Suprapubic skin (tissue), 4 donors: ENCODE data around the gene ZBTB20. TPM values are rescaled to one million over a fixed set of nuclear protein-coding genes. Genes with fewer than 3 reads are reported as not detected.
A peak's percentile ranks its signal among the peaks of the same experiment; 100 is the strongest.

ENCODE experiments used
- DNase-seq, 2 donors: peaks; one replicate each; pipeline ENCODE4 v3.0.0-alpha.2; 2019; ENCODE audit warnings: low spot score in 2 of 2
- H3K27ac ChIP-seq: fragments of 200-600 bp; sonication (generic); one replicate; pipeline ENCODE4 v1.5.1; 2019
- H3K27me3 ChIP-seq: fragments of 200-600 bp; sonication (generic); one replicate; pipeline ENCODE4 v1.5.1; 2019
- H3K36me3 ChIP-seq: fragments of 200-600 bp; sonication (generic); one replicate; pipeline ENCODE4 v1.5.1; 2019
- H3K4me1 ChIP-seq: fragments of 200-600 bp; sonication (generic); one replicate; pipeline ENCODE4 v1.5.1; 2019
- H3K4me3 ChIP-seq: fragments of 200-600 bp; sonication (generic); one replicate; pipeline ENCODE4 v1.5.1; 2019; ENCODE audit warnings: mild to moderate bottlenecking
- H3K9me3 ChIP-seq: fragments of 200-600 bp; sonication (generic); one replicate; pipeline ENCODE4 v1.5.1; 2019
- EP300 ChIP-seq: sonication (generic); formaldehyde crosslinking; IDR thresholded peaks from one replicate; pipeline ENCODE4 v1.6.1; 2017; ENCODE audit warnings: antibody characterized with exemption
- POLR2A ChIP-seq, 2 donors: fragments of 450-650 bp; IDR thresholded peaks; one replicate each; pipeline ENCODE4 v1.6.1; 2017; ENCODE audit warnings: antibody characterized with exemption in 2 of 2, mild to moderate bottlenecking in 2 of 2, moderate library complexity in 2 of 2
- POLR2AphosphoS5 ChIP-seq, 3 donors: sonication (generic); formaldehyde crosslinking; IDR thresholded peaks; one replicate each; pipeline ENCODE4 v1.6.1; 2017; ENCODE audit warnings: antibody characterized with exemption in 3 of 3
- WGBS: methylation state at CpG from one replicate; pipeline ENCODE4 v1.1.5; 2018; 5-methylcytosine and 5-hydroxymethylcytosine counted together
- total RNA-seq, 4 donors: library from RNA; depleted of rRNA; stranded (reverse); fragments of >200 nt; gene quantifications; one replicate each; pipeline ENCODE4 v1.1.0, GENCODE V29; 2016
- TF ChIP-seq, protein P1 (sequence below), 2 donors: fragments of 200-600 bp in 1 of 2; fragments of 450-650 bp in 1 of 2; sonication (generic) in 1 of 2; IDR thresholded peaks; one replicate each; pipeline ENCODE4 v1.5.1; 2016 to 2019; ENCODE audit warnings: antibody characterized with exemption in 2 of 2, mild to moderate bottlenecking in 1 of 2, moderate library complexity in 1 of 2

The ZBTB20 gene
- total RNA-seq, 4 donors from 2014 or later, result 23.6 to 77.2 (median 39.4) TPM

DNA sequence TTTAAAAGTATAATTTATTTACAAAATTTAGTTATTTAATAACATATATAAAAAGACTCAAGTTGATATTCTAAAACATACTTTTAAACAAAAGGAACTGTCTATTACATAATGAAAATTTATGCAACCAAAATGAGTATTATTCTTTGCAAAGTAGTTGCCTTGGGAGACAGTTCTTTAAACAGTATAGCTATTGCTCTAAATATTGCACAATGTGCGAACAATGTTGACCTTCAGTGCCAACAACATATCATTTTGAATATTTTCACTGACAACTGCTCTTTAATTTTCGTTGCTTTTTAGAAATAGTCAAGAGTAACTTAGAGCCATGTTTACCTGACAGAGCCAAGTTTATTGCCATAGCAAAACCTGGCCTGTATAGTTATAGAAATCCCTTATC lies 124.9 kb downstream of the ZBTB20 start:
- Histone ChIP-seq H3K27ac (no peak overlapping the region), H3K27me3 (no peaks in the 10 kb centered on the region), H3K4me1 (peaks cover 30% of the 10 kb centered on the region), H3K9me3 (no peaks in the 10 kb centered on the region), H3K36me3 (no peaks in the 10 kb centered on the region), H3K4me3 (no peak overlapping the region)
- 82% methylated on average over 2 of the region's 2 CpGs for WGBS
- DNase-seq, result no peak
- TF ChIP-seq POLR2A (IDR thresholded peaks at IDR 0.05), result no peak
- TF ChIP-seq, protein P1, sequence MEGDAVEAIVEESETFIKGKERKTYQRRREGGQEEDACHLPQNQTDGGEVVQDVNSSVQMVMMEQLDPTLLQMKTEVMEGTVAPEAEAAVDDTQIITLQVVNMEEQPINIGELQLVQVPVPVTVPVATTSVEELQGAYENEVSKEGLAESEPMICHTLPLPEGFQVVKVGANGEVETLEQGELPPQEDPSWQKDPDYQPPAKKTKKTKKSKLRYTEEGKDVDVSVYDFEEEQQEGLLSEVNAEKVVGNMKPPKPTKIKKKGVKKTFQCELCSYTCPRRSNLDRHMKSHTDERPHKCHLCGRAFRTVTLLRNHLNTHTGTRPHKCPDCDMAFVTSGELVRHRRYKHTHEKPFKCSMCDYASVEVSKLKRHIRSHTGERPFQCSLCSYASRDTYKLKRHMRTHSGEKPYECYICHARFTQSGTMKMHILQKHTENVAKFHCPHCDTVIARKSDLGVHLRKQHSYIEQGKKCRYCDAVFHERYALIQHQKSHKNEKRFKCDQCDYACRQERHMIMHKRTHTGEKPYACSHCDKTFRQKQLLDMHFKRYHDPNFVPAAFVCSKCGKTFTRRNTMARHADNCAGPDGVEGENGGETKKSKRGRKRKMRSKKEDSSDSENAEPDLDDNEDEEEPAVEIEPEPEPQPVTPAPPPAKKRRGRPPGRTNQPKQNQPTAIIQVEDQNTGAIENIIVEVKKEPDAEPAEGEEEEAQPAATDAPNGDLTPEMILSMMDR (IDR thresholded peaks at IDR 0.05), result no peak
- TF ChIP-seq EP300, result no peak
- no peak for TF ChIP-seq POLR2AphosphoS5 (IDR thresholded peaks at IDR 0.05)

DNA sequence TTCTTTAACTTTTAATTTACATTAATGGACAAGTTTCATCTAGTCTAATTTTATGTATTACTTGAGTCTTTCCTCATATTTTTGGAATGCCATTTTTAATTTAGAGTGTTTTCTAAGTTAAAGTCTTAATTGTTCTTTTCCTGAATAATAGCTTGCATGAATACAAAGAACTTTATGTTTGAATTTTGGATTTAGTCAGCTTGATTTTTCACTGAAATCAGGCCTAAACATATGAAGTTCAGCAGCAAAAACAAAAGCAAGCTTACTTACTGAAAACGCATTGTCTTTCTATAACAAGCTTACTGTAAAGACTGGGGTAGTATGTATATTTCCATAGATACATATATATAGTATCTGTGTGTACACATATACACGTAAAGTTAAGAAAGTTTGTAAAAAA lies 126.0 kb downstream of the ZBTB20 start:
- Histone ChIP-seq H3K27me3 (no peaks in the 10 kb centered on the region), H3K36me3 (no peaks in the 10 kb centered on the region), H3K27ac (no peak overlapping the region), H3K9me3 (peaks cover 6% of the 10 kb centered on the region), H3K4me1 (peaks cover 30% of the 10 kb centered on the region), H3K4me3 (no peak overlapping the region)
- TF ChIP-seq POLR2AphosphoS5 (IDR thresholded peaks at IDR 0.05), result no peak
- no peak for TF ChIP-seq EP300
- TF ChIP-seq POLR2A (IDR thresholded peaks at IDR 0.05), result no peak
- DNase-seq, result no peak
- 91% methylated on average over 2 of the region's 2 CpGs for WGBS

DNA sequence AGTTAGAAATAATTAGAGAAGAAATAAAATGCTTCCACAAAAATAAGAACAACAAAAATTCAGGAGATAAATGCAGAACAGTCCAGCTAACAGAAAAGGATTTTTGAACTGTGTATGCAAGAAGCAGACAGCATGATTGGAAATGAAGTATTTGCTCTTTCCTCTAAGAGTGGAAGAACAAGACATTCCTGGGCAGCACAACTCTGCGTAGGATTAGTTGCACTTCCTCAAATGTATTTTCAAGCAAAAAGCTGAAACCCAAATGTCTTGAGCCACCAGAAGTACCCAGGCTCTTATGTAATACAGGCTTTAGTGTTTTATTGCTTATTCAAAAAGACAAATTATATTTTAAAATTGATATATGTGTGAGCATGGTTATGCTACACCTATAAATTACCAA lies 127.2 kb downstream of the ZBTB20 start:
- peaks cover 6% of the 10 kb centered on the region for H3K9me3 ChIP-seq
- no peak for TF ChIP-seq POLR2AphosphoS5 (IDR thresholded peaks at IDR 0.05)
- TF ChIP-seq, protein P1 (IDR thresholded peaks at IDR 0.05), result no peak
- no peak for TF ChIP-seq POLR2A (IDR thresholded peaks at IDR 0.05)
- TF ChIP-seq EP300, result no peak
- H3K27ac ChIP-seq, result peak overlapping the region; percentile 71
- H3K27me3 ChIP-seq, result no peaks in the 10 kb centered on the region
- no peak overlapping the region for H3K4me3 ChIP-seq
- H3K36me3 ChIP-seq, result no peaks in the 10 kb centered on the region
- no peak for DNase-seq
- WGBS, result 55% methylated on average over 1 of the region's 1 CpG
- peaks cover 30% of the 10 kb centered on the region for H3K4me1 ChIP-seq

DNA sequence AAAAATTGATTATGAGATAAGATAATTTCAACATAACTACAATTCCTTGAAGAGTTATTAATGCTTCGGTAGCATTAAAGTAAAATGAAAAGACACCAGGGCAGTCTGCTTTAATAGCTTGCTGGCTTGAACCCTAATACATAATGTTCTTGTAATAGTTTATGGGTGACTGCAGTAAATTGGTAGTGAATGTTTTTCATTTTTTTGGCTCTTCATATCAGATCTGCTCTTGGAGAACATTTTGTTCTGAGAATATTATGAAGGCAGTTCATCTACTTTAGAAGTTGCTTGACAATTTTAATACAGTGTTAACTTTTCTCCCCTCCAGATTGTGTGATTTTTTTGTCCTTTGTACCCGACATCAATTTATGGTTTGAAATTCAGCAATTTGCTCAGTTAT lies 128.4 kb downstream of the ZBTB20 start:
- Histone ChIP-seq H3K9me3 (peaks cover 6% of the 10 kb centered on the region), H3K4me3 (no peak overlapping the region), H3K4me1 (peaks cover 30% of the 10 kb centered on the region), H3K27ac (peak overlapping the region; percentile 71), H3K27me3 (no peaks in the 10 kb centered on the region), H3K36me3 (no peaks in the 10 kb centered on the region)
- TF ChIP-seq, protein P1 (IDR thresholded peaks at IDR 0.05), result no peak
- no peak for TF ChIP-seq POLR2A (IDR thresholded peaks at IDR 0.05)
- no peak for TF ChIP-seq EP300
- no peak for TF ChIP-seq POLR2AphosphoS5 (IDR thresholded peaks at IDR 0.05)
- WGBS, result 57% methylated on average over 2 of the region's 2 CpGs
- DNase-seq, result no peak

DNA sequence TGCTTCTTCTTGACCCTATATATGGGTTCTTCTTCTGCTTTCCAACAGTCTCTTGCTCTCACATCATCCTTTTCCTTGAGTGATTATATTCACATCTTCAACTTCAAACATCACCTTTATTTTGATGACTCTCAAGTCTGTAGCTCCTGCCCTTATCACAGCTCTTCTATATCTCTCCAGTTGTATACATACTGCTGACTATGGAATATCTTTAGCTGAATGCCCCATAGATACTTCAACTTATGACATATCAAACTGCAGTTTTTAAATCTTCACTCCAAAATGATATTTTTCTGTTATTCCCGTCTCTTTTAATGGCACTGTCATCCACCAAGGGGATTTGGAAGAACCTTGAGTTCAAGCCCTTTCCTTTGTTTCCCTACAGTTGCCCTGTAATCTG lies 139.1 kb downstream of the ZBTB20 start:
- H3K4me3 ChIP-seq, result no peak overlapping the region
- H3K36me3 ChIP-seq, result no peaks in the 10 kb centered on the region
- H3K4me1 ChIP-seq, result no peaks in the 10 kb centered on the region
- no peak for DNase-seq
- H3K9me3 ChIP-seq, result no peaks in the 10 kb centered on the region
- 96% methylated on average over 1 of the region's 1 CpG for WGBS
- TF ChIP-seq, protein P1 (IDR thresholded peaks at IDR 0.05), result no peak
- TF ChIP-seq EP300 (no peak), POLR2AphosphoS5 (IDR thresholded peaks at IDR 0.05) (no peak), POLR2A (IDR thresholded peaks at IDR 0.05) (no peak)
- no peaks in the 10 kb centered on the region for H3K27me3 ChIP-seq
- no peak overlapping the region for H3K27ac ChIP-seq
